Mesenchymal stem cell (in vitro differentiated cells and primary cell): ENCODE results near the gene TMEM52.

Source experiments
- DNase-seq: peaks from one replicate; pipeline ENCODE4 v3.0.0-alpha.2; 2013
- H2AFZ ChIP-seq: one replicate; pipeline ENCODE4 v1.6.1; 2013; ENCODE audit warnings: low read depth, mild to moderate bottlenecking, control low read depth, inconsistent platforms, low read length, moderate library complexity
- H2AK5ac ChIP-seq: 2 replicates; pipeline ENCODE4 v1.6.1; 2013; ENCODE audit warnings: low read length, moderate library complexity, mild to moderate bottlenecking, inconsistent platforms; ENCODE audit not compliant: severe bottlenecking
- H2BK120ac ChIP-seq: one replicate; pipeline ENCODE4 v1.6.1; 2013; ENCODE audit warnings: low read depth, mild to moderate bottlenecking, inconsistent platforms, low read length, moderate library complexity
- H2BK12ac ChIP-seq, 2 experiments: one replicate each; pipeline ENCODE4 v1.6.1; 2013; ENCODE audit warnings: inconsistent platforms in 2 of 2, low read length in 2 of 2, mild to moderate bottlenecking in 2 of 2, moderate library complexity in 2 of 2, control low read depth in 1 of 2
- H2BK15ac ChIP-seq: one replicate; pipeline ENCODE4 v1.6.1; 2013; ENCODE audit warnings: mild to moderate bottlenecking, low read depth, inconsistent platforms; ENCODE audit not compliant: poor library complexity, severe bottlenecking
- H2BK5ac ChIP-seq: 2 replicates; pipeline ENCODE4 v1.6.1; 2013; ENCODE audit warnings: low read depth, mild to moderate bottlenecking, low read length, control low read depth, inconsistent platforms; ENCODE audit not compliant: poor library complexity, severe bottlenecking
- H3K14ac ChIP-seq, 2 experiments: one replicate each; pipeline ENCODE4 v1.6.1; 2013; ENCODE audit warnings: inconsistent platforms in 2 of 2, low read length in 2 of 2, control low read depth in 1 of 2, mild to moderate bottlenecking in 1 of 2, moderate library complexity in 1 of 2
- H3K18ac ChIP-seq, 2 experiments: one replicate each; pipeline ENCODE4 v1.6.1; 2013; ENCODE audit warnings: inconsistent platforms in 2 of 2, low read length in 2 of 2, control low read depth in 1 of 2, low read depth in 1 of 2, mild to moderate bottlenecking in 1 of 2
- H3K23ac ChIP-seq, 2 experiments: one replicate each; pipeline ENCODE4 v1.6.1; 2013; ENCODE audit warnings: inconsistent platforms in 2 of 2, low read length in 2 of 2, mild to moderate bottlenecking in 2 of 2, moderate library complexity in 2 of 2, control low read depth in 1 of 2
- H3K27ac ChIP-seq: 2 replicates; pipeline ENCODE4 v1.5.1; 2013; ENCODE audit warnings: mild to moderate bottlenecking, moderate library complexity, low read length, control low read depth, inconsistent platforms; ENCODE audit not compliant: poor library complexity, severe bottlenecking
- H3K27me3 ChIP-seq, 2 experiments: 2 replicates each; pipeline versions ENCODE4 v1.6.1 to v1.7.0; 2013; ENCODE audit warnings: low read length in 2 of 2, mild to moderate bottlenecking in 2 of 2, moderate library complexity in 2 of 2, control low read depth in 1 of 2, inconsistent platforms in 1 of 2; ENCODE audit not compliant: control insufficient read depth in 1 of 2, insufficient read depth in 1 of 2
- H3K36me3 ChIP-seq, 2 experiments: 2 replicates each; pipeline versions ENCODE4 v1.6.1 to v1.7.0; 2013; ENCODE audit warnings: low read length in 2 of 2, control low read depth in 1 of 2, inconsistent platforms in 1 of 2, low read depth in 1 of 2, mild to moderate bottlenecking in 1 of 2; ENCODE audit not compliant: insufficient read depth in 2 of 2, control insufficient read depth in 1 of 2
- H3K4ac ChIP-seq, 2 experiments: one replicate each; pipeline ENCODE4 v1.6.1; 2013; ENCODE audit warnings: inconsistent platforms in 2 of 2, low read length in 2 of 2, mild to moderate bottlenecking in 2 of 2, moderate library complexity in 2 of 2, control low read depth in 1 of 2, low read depth in 1 of 2
- H3K4me1 ChIP-seq: 2 replicates; pipeline ENCODE4 v1.6.1; 2013; ENCODE audit warnings: low read depth, low read length, control low read depth; ENCODE audit not compliant: control insufficient read depth, insufficient read depth
- H3K4me2 ChIP-seq: 2 replicates; pipeline ENCODE4 v1.6.1; 2013; ENCODE audit warnings: low read length, mild to moderate bottlenecking, inconsistent platforms; ENCODE audit not compliant: poor library complexity, severe bottlenecking
- H3K4me3 ChIP-seq, 2 experiments: 2 replicates each; pipeline versions ENCODE4 v1.5.1 to v1.7.0; 2013; ENCODE audit warnings: low read length in 2 of 2, mild to moderate bottlenecking in 2 of 2, control low read depth in 1 of 2, low read depth in 1 of 2; ENCODE audit not compliant: insufficient read depth in 1 of 2
- H3K79me1 ChIP-seq: replicated peaks from 2 replicates; pipeline ENCODE4 v1.6.1; 2013; ENCODE audit warnings: mild to moderate bottlenecking, control low read depth, low read length, inconsistent platforms; ENCODE audit not compliant: poor library complexity, severe bottlenecking
- H3K9ac ChIP-seq: 2 replicates; pipeline ENCODE4 v1.7.0; 2013; ENCODE audit warnings: mild to moderate bottlenecking, low read length, moderate library complexity
- H3K9me3 ChIP-seq: 2 replicates; pipeline ENCODE4 v1.7.0; 2013; ENCODE audit warnings: mild to moderate bottlenecking, low read length; ENCODE audit not compliant: control insufficient read depth
- H4K8ac ChIP-seq: one replicate; pipeline ENCODE4 v1.6.1; 2013; ENCODE audit warnings: inconsistent platforms, mild to moderate bottlenecking, low read length, moderate library complexity
- H4K91ac ChIP-seq: one replicate; pipeline ENCODE4 v1.6.1; 2013; ENCODE audit warnings: mild to moderate bottlenecking, low read length, inconsistent platforms
- WGBS: methylation state at CpG from one replicate; pipeline ENCODE4 v1.1.7; 2013; ENCODE audit warnings: mixed read lengths; 5-methylcytosine and 5-hydroxymethylcytosine counted together

Gene TMEM52

DNA sequence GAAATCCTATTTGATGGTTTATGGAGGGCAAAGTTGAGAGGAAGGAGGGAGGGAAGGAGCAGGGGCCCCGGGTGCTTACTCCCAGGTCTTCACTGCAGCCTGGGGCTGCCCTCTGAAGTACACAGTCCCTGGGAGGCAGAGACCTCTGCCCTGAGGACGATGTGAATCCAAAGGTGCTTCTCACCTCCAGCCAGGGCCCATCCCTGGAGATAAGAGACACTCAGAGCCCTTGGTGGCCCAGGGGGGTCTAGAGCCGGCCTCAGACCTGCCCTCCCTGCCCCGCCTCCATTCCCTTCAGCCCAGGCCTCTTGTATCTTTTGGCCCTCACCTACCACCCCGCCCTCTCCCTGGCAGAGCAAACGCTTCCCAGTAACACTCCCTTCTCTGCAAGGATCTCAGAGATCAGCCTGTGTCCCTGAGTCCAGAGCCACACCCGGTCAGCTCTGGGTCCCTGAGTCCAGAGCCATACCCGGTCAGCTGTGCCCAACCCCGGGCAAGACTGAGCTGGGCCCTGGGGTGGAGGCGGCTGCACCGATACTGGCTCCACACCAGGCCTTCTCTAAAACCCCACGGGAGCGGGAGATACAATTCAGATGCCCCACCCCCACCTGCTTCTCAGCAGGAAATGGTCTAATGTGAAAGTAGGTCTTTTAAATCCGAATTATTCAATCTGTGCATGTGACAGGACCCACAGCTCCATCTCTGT, 24.6 kb downstream of the TMEM52 start:
- no peak overlapping the region for H4K8ac ChIP-seq
- peak overlapping the region in 1 of 2 experiments; percentile 20 for H3K4ac ChIP-seq
- H3K27ac ChIP-seq, result no peak overlapping the region
- no peak overlapping the region for H2AK5ac ChIP-seq
- peak overlapping the region in 1 of 2 experiments; percentile 51 for H3K18ac ChIP-seq
- peaks cover 31% of the 10 kb centered on the region for H3K4me1 ChIP-seq
- peak overlapping the region in 1 of 2 experiments; percentile 55 for H3K4me3 ChIP-seq
- peak overlapping the region in 1 of 2 experiments; percentile 57 for H3K14ac ChIP-seq
- H2BK120ac ChIP-seq, result no peak overlapping the region
- H2BK15ac ChIP-seq, result no peak overlapping the region
- peaks cover 0 to 11% of the 10 kb centered on the region in 2 experiments for H3K36me3 ChIP-seq
- peaks cover 0 to 11% of the 10 kb centered on the region in 2 experiments for H3K27me3 ChIP-seq
- H3K4me2 ChIP-seq, result no peak overlapping the region
- DNase-seq, result no peak
- H3K9me3 ChIP-seq, result no peaks in the 10 kb centered on the region
- peak overlapping the region in 1 of 2 experiments; percentile 16 for H2BK12ac ChIP-seq
- peak overlapping the region; percentile 57 for H2AFZ ChIP-seq
- 43% methylated on average over 12 of the region's 14 CpGs for WGBS
- no peak overlapping the region for H2BK5ac ChIP-seq
- H3K79me1 ChIP-seq, result peaks cover 20% of the 10 kb centered on the region
- H4K91ac ChIP-seq, result no peak overlapping the region
- no peak overlapping the region for H3K23ac ChIP-seq
- peak overlapping the region; percentile 52 for H3K9ac ChIP-seq

DNA sequence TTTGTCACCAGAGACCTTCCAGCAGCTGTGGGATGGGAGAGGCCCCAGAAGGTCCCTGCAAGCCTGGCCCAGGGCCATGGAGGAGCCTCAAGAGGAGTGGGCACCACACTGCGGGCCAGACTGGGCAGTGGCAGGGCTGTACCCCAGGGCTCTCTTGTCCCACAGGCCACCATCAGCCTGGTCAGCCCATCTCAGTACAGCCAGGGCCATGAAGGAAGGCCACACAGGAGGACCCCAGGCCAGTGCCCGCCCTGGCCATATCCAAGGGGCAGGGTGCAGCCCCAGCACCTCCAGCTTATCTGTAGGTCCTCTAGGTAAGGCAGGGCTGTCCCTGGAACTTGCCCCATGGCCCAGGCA, 25.1 kb downstream of the TMEM52 start:
- Histone ChIP-seq H2BK15ac (no peak overlapping the region), H4K8ac (no peak overlapping the region), H3K14ac (peak overlapping the region in 1 of 2 experiments; percentile 30), H3K9me3 (no peaks in the 10 kb centered on the region), H3K4me1 (peaks cover 31% of the 10 kb centered on the region), H2AFZ (no peak overlapping the region), H2AK5ac (no peak overlapping the region), H3K36me3 (peaks cover 0 to 11% of the 10 kb centered on the region in 2 experiments), H2BK120ac (peak overlapping the region; percentile 13), H3K4ac (no peak overlapping the region), H3K23ac (no peak overlapping the region), H3K18ac (no peak overlapping the region), H3K27me3 (peaks cover 0 to 11% of the 10 kb centered on the region in 2 experiments), H3K79me1 (peaks cover 20% of the 10 kb centered on the region), H2BK12ac (peak overlapping the region in 1 of 2 experiments; percentile 59), H3K27ac (no peak overlapping the region), H3K9ac (peak overlapping the region; percentile 52), H3K4me3 (no peak overlapping the region), H3K4me2 (no peak overlapping the region), H2BK5ac (no peak overlapping the region), H4K91ac (peak overlapping the region; percentile 18)
- 96% methylated on average over 2 of the region's 2 CpGs for WGBS
- no peak for DNase-seq

GRCh38 chr1:1893291-1893985, 25.6 kb downstream of the TMEM52 start:
- Histone ChIP-seq H3K18ac (no peak overlapping the region), H2BK15ac (peak overlapping the region; percentile 65), H2BK12ac (no peak overlapping the region), H2BK120ac (peak overlapping the region; percentile 13), H2AFZ (no peak overlapping the region), H3K36me3 (peaks cover 0 to 11% of the 10 kb centered on the region in 2 experiments), H3K14ac (no peak overlapping the region), H3K4me2 (no peak overlapping the region), H3K9ac (no peak overlapping the region), H3K79me1 (peaks cover 20% of the 10 kb centered on the region), H3K9me3 (no peaks in the 10 kb centered on the region), H3K4ac (no peak overlapping the region), H4K8ac (no peak overlapping the region), H4K91ac (no peak overlapping the region), H3K4me1 (peaks cover 34% of the 10 kb centered on the region), H3K27me3 (peaks cover 0 to 11% of the 10 kb centered on the region in 2 experiments), H3K27ac (no peak overlapping the region), H2AK5ac (no peak overlapping the region), H3K4me3 (no peak overlapping the region), H3K23ac (no peak overlapping the region), H2BK5ac (no peak overlapping the region)
- WGBS, result 89% methylated on average over 19 of the region's 19 CpGs
- DNase-seq, result no peak

GRCh38 chr1:1892763-1893120, 26.3 kb downstream of the TMEM52 start:
- H2BK5ac ChIP-seq, result no peak overlapping the region
- H3K23ac ChIP-seq, result no peak overlapping the region
- H2AK5ac ChIP-seq, result no peak overlapping the region
- no peak for DNase-seq
- H3K27me3 ChIP-seq, result peaks cover 0 to 11% of the 10 kb centered on the region in 2 experiments
- 90% methylated on average over 2 of the region's 7 CpGs for WGBS
- peaks cover 36% of the 10 kb centered on the region for H3K4me1 ChIP-seq
- H3K18ac ChIP-seq, result no peak overlapping the region
- H3K27ac ChIP-seq, result no peak overlapping the region
- no peak overlapping the region for H3K4me2 ChIP-seq
- H3K36me3 ChIP-seq, result peaks cover 0 to 14% of the 10 kb centered on the region in 2 experiments
- no peak overlapping the region for H4K8ac ChIP-seq
- H3K79me1 ChIP-seq, result peaks cover 20% of the 10 kb centered on the region
- H2BK15ac ChIP-seq, result no peak overlapping the region
- no peak overlapping the region for H4K91ac ChIP-seq
- peak overlapping the region in 1 of 2 experiments; percentile 85 for H3K4me3 ChIP-seq
- peak overlapping the region; percentile 87 for H3K9ac ChIP-seq
- H2BK12ac ChIP-seq, result no peak overlapping the region
- H2BK120ac ChIP-seq, result no peak overlapping the region
- H2AFZ ChIP-seq, result no peak overlapping the region
- H3K4ac ChIP-seq, result no peak overlapping the region
- no peaks in the 10 kb centered on the region for H3K9me3 ChIP-seq
- H3K14ac ChIP-seq, result no peak overlapping the region
